Transverse colon (tissue), 3 donors: ENCODE results near the gene UBA6.

Experiments used
- CTCF ChIP-seq, 5 experiments: fragments of 200-600 bp in 3 of 5; fragments of 450-650 bp in 2 of 5; sonication (generic) in 3 of 5; IDR thresholded peaks; 1 replicate in 2 of 5; 2 replicates in 3 of 5; pipeline ENCODE4 v1.5.1; 2016 to 2017; ENCODE audit warnings: antibody characterized with exemption in 5 of 5, inconsistent platforms in 3 of 5, mild to moderate bottlenecking in 2 of 5, moderate library complexity in 1 of 5
- POLR2A ChIP-seq: fragments of 450-650 bp; IDR thresholded peaks from one replicate; pipeline ENCODE4 v1.6.1; 2016; ENCODE audit warnings: antibody characterized with exemption, mild to moderate bottlenecking, moderate library complexity

GRCh38 chr4:67581208-67581857 lies 119.6 kb downstream of the UBA6 start:
- no peak for TF ChIP-seq CTCF (IDR thresholded peaks at IDR 0.05)
- TF ChIP-seq POLR2A, result no peak
